H1 (cell line): ENCODE measurements around the gene LENG9. TPM values are rescaled to one million over a fixed set of nuclear protein-coding genes. Genes with fewer than 3 reads are reported as not detected.

Source experiments
- CTCF ChIA-PET: fragments of 300-600 bp; sonication (Branson Sonifier 250); formaldehyde crosslinking; loops from one replicate; lab custom pipeline; 2021; ENCODE audit not compliant: partially characterized antibody; lab: Charles Lee
- POLR2A ChIA-PET: fragments of 300-600 bp; sonication (Branson Sonifier 250); formaldehyde crosslinking; loops from one replicate; lab custom pipeline; 2021; ENCODE audit warnings: inconsistent platforms; ENCODE audit not compliant: partially characterized antibody; lab: Charles Lee
- DNase-seq, 2 experiments: peaks; one replicate each; pipeline versions ENCODE4 v3.0.0 to v3.0.0-alpha.2; 2010 to 2022; ENCODE audit warnings: low spot score in 2 of 2, low read depth in 1 of 2, mixed read lengths in 1 of 2
- FAIRE-seq: peaks from 2 replicates; lab custom pipeline; 2011; peaks lifted over from hg19 to GRCh38; lab: Jason Lieb, UNC
- H2AFZ ChIP-seq: 2 replicates; pipeline ENCODE4 v1.8.1; 2012; ENCODE audit warnings: low read length, inconsistent platforms
- H2AK5ac ChIP-seq: 2 replicates; pipeline ENCODE4 v1.6.1; 2013; ENCODE audit warnings: low read depth, low read length
- H2BK120ac ChIP-seq: replicated peaks from 2 replicates; pipeline ENCODE3; 2013; ENCODE audit warnings: low read depth, low read length, inconsistent platforms
- H2BK12ac ChIP-seq: 2 replicates; pipeline ENCODE4 v1.6.1; 2013; ENCODE audit warnings: low read depth, low read length
- H2BK15ac ChIP-seq: 2 replicates; pipeline ENCODE4 v1.6.1; 2013; ENCODE audit warnings: low read length
- H2BK20ac ChIP-seq: 2 replicates; pipeline ENCODE4 v1.6.1; 2013; ENCODE audit warnings: low read length
- H2BK5ac ChIP-seq: 2 replicates; pipeline ENCODE4 v1.6.1; 2013; ENCODE audit warnings: low read depth, low read length
- H3K14ac ChIP-seq: 2 replicates; pipeline ENCODE4 v1.6.1; 2013; ENCODE audit warnings: inconsistent platforms; ENCODE audit not compliant: insufficient read length
- H3K18ac ChIP-seq: 2 replicates; pipeline ENCODE4 v1.6.1; 2013; ENCODE audit warnings: low read length; ENCODE audit errors: extremely low read depth
- H3K23ac ChIP-seq: 2 replicates; pipeline ENCODE4 v1.6.1; 2013; ENCODE audit warnings: inconsistent platforms; ENCODE audit not compliant: insufficient read length
- H3K23me2 ChIP-seq: 2 replicates; pipeline ENCODE4 v1.6.1; 2013; ENCODE audit warnings: low read depth, low read length
- H3K27ac ChIP-seq: 2 replicates; pipeline ENCODE4 v1.6.1; 2011; ENCODE audit warnings: low read depth, low read length, inconsistent platforms
- H3K27me3 ChIP-seq, 4 experiments: replicated peaks in 1 of 4; 1 replicate in 1 of 4; 2 replicates in 3 of 4; pipeline versions ENCODE4 v1.6.1 to v1.8.1; 2011 to 2013; ENCODE audit warnings: low read length in 3 of 4, mild to moderate bottlenecking in 3 of 4, inconsistent platforms in 2 of 4, mixed read lengths in 2 of 4, moderate library complexity in 1 of 4; ENCODE audit not compliant: control insufficient read depth in 3 of 4, insufficient read depth in 3 of 4; ENCODE audit errors: extremely low read depth in 1 of 4
- H3K36me3 ChIP-seq, 4 experiments: 2 replicates each; pipeline versions ENCODE4 v1.6.1 to v1.8.1; 2011 to 2013; ENCODE audit warnings: mild to moderate bottlenecking in 4 of 4, low read length in 3 of 4, moderate library complexity in 2 of 4, control low read depth in 1 of 4, inconsistent platforms in 1 of 4; ENCODE audit not compliant: insufficient read depth in 4 of 4, control insufficient read depth in 2 of 4
- H3K4ac ChIP-seq: replicated peaks from 2 replicates; pipeline ENCODE3; 2013; ENCODE audit warnings: low read length, low read depth, mixed read lengths, inconsistent platforms; ENCODE audit not compliant: insufficient read length
- H3K4me1 ChIP-seq, 4 experiments: replicated peaks in 1 of 4; 1 replicate in 1 of 4; 2 replicates in 3 of 4; pipeline versions ENCODE4 v1.6.1 to v1.8.1; 2011 to 2013; ENCODE audit warnings: low read length in 3 of 4, inconsistent platforms in 2 of 4, mixed read lengths in 1 of 4; ENCODE audit not compliant: insufficient read depth in 4 of 4, control insufficient read depth in 3 of 4
- H3K4me2 ChIP-seq, 2 experiments: 2 replicates each; pipeline versions ENCODE4 v1.6.1 to v1.8.1; 2011 to 2013; ENCODE audit warnings: low read depth in 2 of 2, low read length in 2 of 2, control low read depth in 1 of 2, inconsistent platforms in 1 of 2, mild to moderate bottlenecking in 1 of 2; ENCODE audit not compliant: insufficient read depth in 1 of 2
- H3K4me3 ChIP-seq, 4 experiments: fragments of 200-600, 300-600 bp in 1 of 4; sonication (generic), shearing (Covaris generic), sonication (Bioruptor Twin) in 1 of 4; 2 replicates each; pipeline versions ENCODE4 v1.5.1 to v1.8.1; 2011 to 2016; ENCODE audit warnings: low read length in 4 of 4, low read depth in 3 of 4, control low read depth in 2 of 4, inconsistent platforms in 2 of 4, mild to moderate bottlenecking in 2 of 4, mixed read lengths in 1 of 4, moderate library complexity in 1 of 4; ENCODE audit not compliant: insufficient read depth in 2 of 4; ENCODE audit errors: extremely low read depth in 1 of 4
- H3K56ac ChIP-seq: replicated peaks from 2 replicates; pipeline ENCODE3; 2013; ENCODE audit warnings: low read depth, mild to moderate bottlenecking, mixed read lengths, low read length, inconsistent platforms; ENCODE audit not compliant: insufficient read length
- H3K79me1 ChIP-seq: 2 replicates; pipeline ENCODE4 v1.6.1; 2013; ENCODE audit warnings: low read depth, low read length, control low read depth
- H3K79me2 ChIP-seq, 2 experiments: 2 replicates each; pipeline versions ENCODE4 v1.6.1 to v1.8.1; 2012 to 2013; ENCODE audit warnings: low read length in 2 of 2, mild to moderate bottlenecking in 2 of 2, inconsistent platforms in 1 of 2; ENCODE audit not compliant: insufficient read depth in 2 of 2, control insufficient read depth in 1 of 2
- H3K9ac ChIP-seq, 4 experiments: replicated peaks in 1 of 4; 1 replicate in 1 of 4; 2 replicates in 3 of 4; pipeline versions ENCODE4 v1.6.1 to v1.8.1; 2011 to 2013; ENCODE audit warnings: low read depth in 3 of 4, low read length in 3 of 4, control low read depth in 2 of 4, mild to moderate bottlenecking in 2 of 4, moderate library complexity in 2 of 4, inconsistent platforms in 1 of 4; ENCODE audit errors: extremely low read depth in 1 of 4
- H3K9me3 ChIP-seq, 2 experiments: 2 replicates each; pipeline versions ENCODE4 v1.6.1 to v1.8.1; 2012 to 2013; ENCODE audit warnings: mild to moderate bottlenecking in 2 of 2, moderate library complexity in 2 of 2, control low read depth in 1 of 2, inconsistent platforms in 1 of 2, low read depth in 1 of 2, low read length in 1 of 2, mixed read lengths in 1 of 2; ENCODE audit not compliant: insufficient read depth in 2 of 2
- H4K20me1 ChIP-seq, 2 experiments: replicated peaks in 1 of 2; 2 replicates each; pipeline versions ENCODE3 to v1.8.1; 2011 to 2013; ENCODE audit warnings: inconsistent platforms in 2 of 2, low read length in 2 of 2, mild to moderate bottlenecking in 1 of 2; ENCODE audit not compliant: insufficient read depth in 2 of 2, control insufficient read depth in 1 of 2
- H4K5ac ChIP-seq: 2 replicates; pipeline ENCODE4 v1.6.1; 2013; ENCODE audit warnings: low read length, low read depth, mixed read lengths, inconsistent platforms; ENCODE audit not compliant: insufficient read length
- H4K8ac ChIP-seq: 2 replicates; pipeline ENCODE4 v1.8.0; 2013; ENCODE audit warnings: mild to moderate bottlenecking, moderate library complexity, low read length, inconsistent platforms; ENCODE audit not compliant: insufficient read depth; ENCODE audit errors: extremely low read depth
- H4K91ac ChIP-seq: replicated peaks from 2 replicates; pipeline ENCODE3; 2013; ENCODE audit warnings: low read length, mixed read lengths, inconsistent platforms; ENCODE audit not compliant: insufficient read length
- BACH1 ChIP-seq: IDR thresholded peaks from 2 replicates; pipeline ENCODE4 v1.6.1; 2012; ENCODE audit warnings: low read length, improper control_type of control experiment
- HDAC6 ChIP-seq: IDR thresholded peaks from one replicate; pipeline ENCODE4 v1.7.1; 2012; ENCODE audit warnings: low read depth, mild to moderate bottlenecking, inconsistent platforms, low read length, moderate library complexity
- JUN ChIP-seq: IDR thresholded peaks from 2 replicates; pipeline ENCODE4 v1.6.1; 2011; ENCODE audit warnings: low read depth, mild to moderate bottlenecking, improper control_type of control experiment, low read length
- MAX ChIP-seq: IDR thresholded peaks from 2 replicates; pipeline ENCODE4 v1.6.1; 2012; ENCODE audit warnings: inconsistent platforms
- POLR2AphosphoS5 ChIP-seq: IDR thresholded peaks from 2 replicates; pipeline ENCODE4 v1.6.1; 2011; ENCODE audit warnings: low read depth, low read length
- POU5F1 ChIP-seq: IDR thresholded peaks from 2 replicates; pipeline ENCODE4 v1.6.1; 2011; ENCODE audit warnings: low read depth, mild to moderate bottlenecking, low read length, moderate library complexity
- RBBP5 ChIP-seq: IDR thresholded peaks from 2 replicates; pipeline ENCODE4 v1.7.1; 2012; ENCODE audit warnings: low read depth, mild to moderate bottlenecking, inconsistent platforms, low read length, moderate library complexity, borderline replicate concordance
- SIX5 ChIP-seq: IDR thresholded peaks from 2 replicates; pipeline ENCODE4 v1.6.1; 2011; ENCODE audit warnings: mild to moderate bottlenecking, low read depth, low read length
- SP1 ChIP-seq: IDR thresholded peaks from 2 replicates; pipeline ENCODE4 v1.6.1; 2011; ENCODE audit warnings: low read depth, low read length
- SRF ChIP-seq: IDR thresholded peaks from 2 replicates; pipeline ENCODE4 v1.6.1; 2011; ENCODE audit warnings: mild to moderate bottlenecking, low read depth, low read length, moderate library complexity
- TBP ChIP-seq: IDR thresholded peaks from 2 replicates; pipeline ENCODE4 v1.6.1; 2011; ENCODE audit warnings: low read depth, low read length, improper control_type of control experiment
- WGBS, 2 experiments: shearing (Covaris generic) in 1 of 2; methylation state at CpG; one replicate each; pipeline versions ENCODE4 v1.1.6 to v1.1.7; 2013 to 2015; ENCODE audit warnings: low lambda C conversion rate in 2 of 2, mixed read lengths in 2 of 2, inconsistent platforms in 1 of 2, low coverage in 1 of 2, missing lambda C conversion rate in 1 of 2; ENCODE audit not compliant: insufficient replicate concordance in 2 of 2, insufficient coverage in 1 of 2, insufficient read length in 1 of 2; ENCODE audit errors: extremely low coverage in 1 of 2, missing lambda C conversion rate in 1 of 2; 5-methylcytosine and 5-hydroxymethylcytosine counted together
- polyA plus RNA-seq, 7 experiments: library from polyadenylated mRNA; depleted of rRNA in 3 of 7; stranded (reverse) in 5 of 7; unstranded in 2 of 7; fragments of >200 nt in 5 of 7; fragments of 200-250 nt in 2 of 7; gene quantifications; 1 replicate in 5 of 7; 2 replicates in 1 of 7; 4 replicates in 1 of 7; pipeline versions ENCODE4 v1.2.1 to v1.2.3, GENCODE V29; 2011 to 2013; ENCODE audit warnings: missing spikeins in 2 of 7, mixed read lengths in 2 of 7
- total RNA-seq: library from RNA; stranded (reverse); fragmentation: NEBNext Ultra II Directional; extraction: Animal tissue kit (Norgen Biotek cat#: 25700); gene quantifications from 2 replicates; pipeline ENCODE4 v1.2.1, GENCODE V29; 2021
- TF ChIP-seq, protein P1 (sequence below): IDR thresholded peaks from 2 replicates; pipeline ENCODE4 v1.6.1; 2012; ENCODE audit warnings: inconsistent platforms
- TF ChIP-seq, protein P2 (sequence below): IDR thresholded peaks from 2 replicates; pipeline ENCODE4 v1.6.1; 2011; ENCODE audit warnings: low read length, improper control_type of control experiment

Gene LENG9
- total and polyA plus RNA-seq, 2 of the 8 experiments (the other 6 are each of a cell fraction or from before 2014, with no cell fraction given): 1.6 to 3.9 TPM

GRCh38 chr19:54424201-54424600 is 39.4 kb downstream of the LENG9 start:
- Histone ChIP-seq H2AFZ (no peak overlapping the region), H3K27ac (no peak overlapping the region), H3K23ac (no peak overlapping the region), H3K4ac (no peak overlapping the region), H4K8ac (no peak overlapping the region; the same call in 1 of the 2 replicates), H2BK20ac (no peak overlapping the region), H3K36me3 (peaks cover 2 to 20% (median 3%) of the 10 kb centered on the region in 4 experiments; a peak in 7 of 8 replicates), H3K9me3 (no peaks in the 10 kb centered on the region), H3K79me2 (no peaks in the 10 kb centered on the region), H2BK120ac (no peak overlapping the region), H2BK5ac (no peak overlapping the region), H3K56ac (no peak overlapping the region), H3K27me3 (peaks cover 0 to 3% (median 1%) of the 10 kb centered on the region in 4 experiments; a peak in 2 of 7 replicates), H4K5ac (no peak overlapping the region), H3K9ac (no peak overlapping the region), H2BK15ac (no peak overlapping the region), H3K18ac (no peak overlapping the region), H4K91ac (no peak overlapping the region), H3K14ac (no peak overlapping the region), H3K79me1 (peaks cover 5% of the 10 kb centered on the region; the same call in 1 of the 2 replicates), H3K4me1 (peaks cover 15 to 35% (median 21%) of the 10 kb centered on the region in 4 experiments), H3K4me3 (no peak overlapping the region), H2BK12ac (no peak overlapping the region), H3K23me2 (peaks cover 3% of the 10 kb centered on the region; the same call in 1 of the 2 replicates), H4K20me1 (peaks cover 0 to 7% of the 10 kb centered on the region in 2 experiments), H2AK5ac (no peak overlapping the region), H3K4me2 (no peak overlapping the region)
- DNase-seq (no peak), FAIRE-seq (no peak)
- 94% methylated on average over 14 of the region's 14 CpGs; no CpG with 5 or more reads in 1 of the 2 experiments for WGBS, 2 experiments
- ChIA-PET POLR2A (interaction anchor here (1.2 to 1.7 kb wide), 3 partner anchors 12 to 97 kb away, joined by 3 to 6 read pairs (median 3); no protein-coding TSS in a partner anchor), CTCF (interaction anchor here (1.4 to 7.2 kb wide), 4 partner anchors 9 to 1247 kb away, joined by 3 to 39 read pairs (median 14); partner anchors contain the start of gene TTYH1)
- no peak for TF ChIP-seq JUN
- no peak for TF ChIP-seq TBP
- TF ChIP-seq, protein P1, sequence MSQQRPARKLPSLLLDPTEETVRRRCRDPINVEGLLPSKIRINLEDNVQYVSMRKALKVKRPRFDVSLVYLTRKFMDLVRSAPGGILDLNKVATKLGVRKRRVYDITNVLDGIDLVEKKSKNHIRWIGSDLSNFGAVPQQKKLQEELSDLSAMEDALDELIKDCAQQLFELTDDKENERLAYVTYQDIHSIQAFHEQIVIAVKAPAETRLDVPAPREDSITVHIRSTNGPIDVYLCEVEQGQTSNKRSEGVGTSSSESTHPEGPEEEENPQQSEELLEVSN: no peak
- TF ChIP-seq SRF: no peak
- TF ChIP-seq, protein P2, sequence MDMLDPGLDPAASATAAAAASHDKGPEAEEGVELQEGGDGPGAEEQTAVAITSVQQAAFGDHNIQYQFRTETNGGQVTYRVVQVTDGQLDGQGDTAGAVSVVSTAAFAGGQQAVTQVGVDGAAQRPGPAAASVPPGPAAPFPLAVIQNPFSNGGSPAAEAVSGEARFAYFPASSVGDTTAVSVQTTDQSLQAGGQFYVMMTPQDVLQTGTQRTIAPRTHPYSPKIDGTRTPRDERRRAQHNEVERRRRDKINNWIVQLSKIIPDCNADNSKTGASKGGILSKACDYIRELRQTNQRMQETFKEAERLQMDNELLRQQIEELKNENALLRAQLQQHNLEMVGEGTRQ: no peak
- TF ChIP-seq POLR2AphosphoS5: no peak
- no peak for TF ChIP-seq RBBP5
- TF ChIP-seq SIX5: no peak
- no peak for TF ChIP-seq MAX
- TF ChIP-seq POU5F1: no peak
- no peak for TF ChIP-seq HDAC6
- TF ChIP-seq BACH1: no peak
- no peak for TF ChIP-seq SP1
